Gastrocnemius medialis (tissue), 4 donors: ENCODE results near the gene CMTM5. TPM values are rescaled to one million over a fixed set of nuclear protein-coding genes. Genes with fewer than 3 reads are reported as not detected.

Source experiments
- ATAC-seq, 2 donors: fragments of 150-250 bp; one replicate each; pipeline ENCODE4 v1.9.1; 2016
- DNase-seq, 2 donors: peaks; one replicate each; pipeline ENCODE4 v3.0.0-alpha.2; 2019
- H3K27ac ChIP-seq, 4 donors: fragments of 200-600 bp; sonication (generic); 1 replicate in 1 of 4; 2 replicates in 3 of 4; pipeline ENCODE4 v1.5.1; 2016 to 2018; ENCODE audit warnings: mild to moderate bottlenecking in 2 of 4, moderate library complexity in 1 of 4
- H3K27me3 ChIP-seq, 3 donors: fragments of 200-600 bp; sonication (generic) in 2 of 3; 1 replicate in 1 of 3; 2 replicates in 2 of 3; pipeline versions ENCODE4 v1.5.1 to v1.6.0; 2016 to 2019; ENCODE audit warnings: mild to moderate bottlenecking in 1 of 3, moderate library complexity in 1 of 3
- H3K36me3 ChIP-seq, 2 donors: fragments of 200-600 bp; sonication (generic) in 1 of 2; one replicate each; pipeline ENCODE4 v1.5.1; 2017 to 2018
- H3K4me1 ChIP-seq, 2 donors: fragments of 200-600 bp; sonication (generic) in 1 of 2; one replicate each; pipeline ENCODE4 v1.5.1; 2016 to 2017; ENCODE audit warnings: mild to moderate bottlenecking in 2 of 2
- H3K4me3 ChIP-seq, 4 donors: fragments of 200-600 bp; sonication (generic) in 3 of 4; 1 replicate in 1 of 4; 2 replicates in 3 of 4; pipeline ENCODE4 v1.5.1; 2016 to 2019; ENCODE audit warnings: mild to moderate bottlenecking in 2 of 4
- H3K9me3 ChIP-seq, 3 donors: fragments of 200-600 bp; sonication (generic) in 2 of 3; 1 replicate in 1 of 3; 2 replicates in 2 of 3; pipeline ENCODE4 v1.5.1; 2016 to 2019
- POLR2A ChIP-seq, 2 donors: fragments of 450-650 bp; IDR thresholded peaks; one replicate each; pipeline ENCODE4 v1.6.1; 2017; ENCODE audit warnings: antibody characterized with exemption in 2 of 2, mild to moderate bottlenecking in 2 of 2, moderate library complexity in 2 of 2
- in situ Hi-C, 4 donors: fragments of 200-750 bp; cut with MboI; loops; one replicate each; pipeline versions ENCODE4 v1.15.0 to v1.8.0; 2017; ENCODE audit warnings: low sequenced_read_pairs in 4 of 4
- intact Hi-C: fragments of 100-400 bp; cut with DNase I; formaldehyde crosslinking; loops from one replicate; pipeline ENCODE4 v1.15.1; 2023; ENCODE audit warnings: low total_unique reads
- total RNA-seq, 4 donors: library from RNA; depleted of rRNA; stranded (reverse); fragments of >200 nt; gene quantifications; one replicate each; pipeline versions ENCODE4 v1.1.0 to v1.2.3, GENCODE V29; 2016
- TF ChIP-seq, protein P1 (sequence below), 5 experiments: fragments of 450-650 bp in 3 of 5; fragments of 200-600 bp in 2 of 5; sonication (generic) in 2 of 5; IDR thresholded peaks in 4 of 5; conservative IDR thresholded peaks in 1 of 5; 1 replicate in 4 of 5; 2 replicates in 1 of 5; pipeline ENCODE4 v1.5.1; 2016 to 2019; ENCODE audit warnings: antibody characterized with exemption in 5 of 5, mild to moderate bottlenecking in 3 of 5, moderate library complexity in 3 of 5

Gene CMTM5
- total RNA-seq, 4 donors from 2014 or later, result 1.7 TPM; not detected in 3

DNA sequence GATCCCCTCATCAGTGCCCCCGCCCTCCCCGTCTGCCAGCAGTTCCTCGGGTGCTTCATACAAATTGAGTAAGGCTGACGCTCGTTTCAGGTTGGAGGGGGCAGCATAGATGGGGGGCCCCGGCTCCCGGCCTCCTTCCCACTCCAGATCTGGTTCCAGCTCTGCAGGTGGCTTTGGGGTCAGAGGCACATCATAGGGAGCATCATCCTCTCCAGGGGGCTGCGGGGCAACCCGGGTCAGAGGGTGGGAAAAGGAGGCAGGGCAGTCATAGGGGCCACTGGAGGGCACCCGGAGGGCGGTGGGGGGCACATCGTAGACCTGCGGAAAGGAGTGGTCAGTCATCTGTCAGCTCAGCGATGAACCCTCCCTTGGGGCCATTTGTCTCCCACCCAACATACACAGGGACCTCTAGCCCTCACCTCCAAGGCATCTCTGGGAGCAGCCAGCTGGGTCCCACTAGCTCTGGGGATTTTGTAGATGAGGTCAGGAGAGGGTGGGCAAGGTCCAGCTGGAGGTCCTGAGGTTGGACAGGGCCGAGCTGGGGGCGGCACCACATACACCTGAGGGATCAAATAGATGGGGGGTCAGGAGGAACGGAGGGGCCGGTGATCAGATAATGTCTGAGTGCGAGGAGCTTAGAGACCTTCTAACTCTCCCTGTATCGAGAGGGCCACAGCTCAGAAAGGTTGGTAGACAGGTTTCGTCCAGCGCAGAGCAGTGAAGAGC is 17.0 kb upstream of the CMTM5 start:
- intact Hi-C loops (no loop called here), in situ Hi-C loops (no loop called here)
- no peaks in the 10 kb centered on the region for H3K36me3 ChIP-seq
- DNase-seq, result no peak
- H3K9me3 ChIP-seq, result no peaks in the 10 kb centered on the region
- H3K27ac ChIP-seq, result no peak overlapping the region
- H3K4me1 ChIP-seq, result no peaks in the 10 kb centered on the region
- TF ChIP-seq, protein P1, sequence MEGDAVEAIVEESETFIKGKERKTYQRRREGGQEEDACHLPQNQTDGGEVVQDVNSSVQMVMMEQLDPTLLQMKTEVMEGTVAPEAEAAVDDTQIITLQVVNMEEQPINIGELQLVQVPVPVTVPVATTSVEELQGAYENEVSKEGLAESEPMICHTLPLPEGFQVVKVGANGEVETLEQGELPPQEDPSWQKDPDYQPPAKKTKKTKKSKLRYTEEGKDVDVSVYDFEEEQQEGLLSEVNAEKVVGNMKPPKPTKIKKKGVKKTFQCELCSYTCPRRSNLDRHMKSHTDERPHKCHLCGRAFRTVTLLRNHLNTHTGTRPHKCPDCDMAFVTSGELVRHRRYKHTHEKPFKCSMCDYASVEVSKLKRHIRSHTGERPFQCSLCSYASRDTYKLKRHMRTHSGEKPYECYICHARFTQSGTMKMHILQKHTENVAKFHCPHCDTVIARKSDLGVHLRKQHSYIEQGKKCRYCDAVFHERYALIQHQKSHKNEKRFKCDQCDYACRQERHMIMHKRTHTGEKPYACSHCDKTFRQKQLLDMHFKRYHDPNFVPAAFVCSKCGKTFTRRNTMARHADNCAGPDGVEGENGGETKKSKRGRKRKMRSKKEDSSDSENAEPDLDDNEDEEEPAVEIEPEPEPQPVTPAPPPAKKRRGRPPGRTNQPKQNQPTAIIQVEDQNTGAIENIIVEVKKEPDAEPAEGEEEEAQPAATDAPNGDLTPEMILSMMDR (IDR thresholded peaks at IDR 0.05 in 4 of 5, conservative IDR thresholded peaks at IDR 0.05 in 1 of 5), result no peak
- TF ChIP-seq POLR2A (IDR thresholded peaks at IDR 0.05), result no peak
- ATAC-seq, result no peak
- H3K4me3 ChIP-seq, result no peak overlapping the region
- H3K27me3 ChIP-seq, result peaks cover 7 to 12% (median 11%) of the 10 kb centered on the region in 3 donors

DNA sequence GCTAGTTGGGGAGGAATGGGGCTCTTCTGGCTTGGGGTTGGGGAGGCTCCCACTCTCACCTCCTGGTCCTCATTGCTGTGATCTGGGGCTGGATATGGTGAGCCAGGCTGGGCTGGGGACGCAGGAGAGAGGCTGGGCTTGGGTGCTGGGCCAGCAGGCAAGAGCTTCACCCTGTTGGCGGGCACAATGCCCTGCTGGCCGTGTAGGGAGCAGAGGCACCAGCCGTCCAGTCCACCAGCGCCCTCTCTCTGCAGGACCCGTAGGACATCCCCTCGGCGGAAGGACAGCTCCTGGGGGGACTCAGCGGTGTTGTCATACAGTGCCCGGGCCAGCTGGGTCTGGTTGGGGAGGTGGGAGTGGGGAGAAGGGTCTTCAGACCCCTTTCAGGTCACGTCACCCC is 16.4 kb upstream of the CMTM5 start:
- intact Hi-C loops (no loop called here), in situ Hi-C loops (no loop called here)
- Histone ChIP-seq H3K27me3 (peaks cover 8 to 16% (median 13%) of the 10 kb centered on the region in 3 donors), H3K27ac (no peak overlapping the region), H3K4me3 (no peak overlapping the region), H3K36me3 (no peaks in the 10 kb centered on the region), H3K9me3 (no peaks in the 10 kb centered on the region), H3K4me1 (peaks cover 0 to 3% of the 10 kb centered on the region in 2 donors)
- TF ChIP-seq POLR2A (IDR thresholded peaks at IDR 0.05), result no peak
- TF ChIP-seq, protein P1 (IDR thresholded peaks at IDR 0.05 in 4 of 5, conservative IDR thresholded peaks at IDR 0.05 in 1 of 5), result no peak
- no peak for DNase-seq
- no peak for ATAC-seq

GRCh38 chr14:23361320-23361719 is 15.5 kb upstream of the CMTM5 start:
- no peak for TF ChIP-seq POLR2A (IDR thresholded peaks at IDR 0.05)
- TF ChIP-seq, protein P1 (IDR thresholded peaks at IDR 0.05 in 4 of 5, conservative IDR thresholded peaks at IDR 0.05 in 1 of 5), result no peak
- no peak for ATAC-seq
- DNase-seq, result no peak
- no peaks in the 10 kb centered on the region for H3K9me3 ChIP-seq
- H3K27ac ChIP-seq, result no peak overlapping the region
- H3K36me3 ChIP-seq, result no peaks in the 10 kb centered on the region
- intact Hi-C loops, result no loop called here
- in situ Hi-C loops, result no loop called here
- no peak overlapping the region for H3K4me3 ChIP-seq
- peaks cover 0 to 4% of the 10 kb centered on the region in 2 donors for H3K4me1 ChIP-seq
- peaks cover 13 to 20% (median 17%) of the 10 kb centered on the region in 3 donors for H3K27me3 ChIP-seq

DNA sequence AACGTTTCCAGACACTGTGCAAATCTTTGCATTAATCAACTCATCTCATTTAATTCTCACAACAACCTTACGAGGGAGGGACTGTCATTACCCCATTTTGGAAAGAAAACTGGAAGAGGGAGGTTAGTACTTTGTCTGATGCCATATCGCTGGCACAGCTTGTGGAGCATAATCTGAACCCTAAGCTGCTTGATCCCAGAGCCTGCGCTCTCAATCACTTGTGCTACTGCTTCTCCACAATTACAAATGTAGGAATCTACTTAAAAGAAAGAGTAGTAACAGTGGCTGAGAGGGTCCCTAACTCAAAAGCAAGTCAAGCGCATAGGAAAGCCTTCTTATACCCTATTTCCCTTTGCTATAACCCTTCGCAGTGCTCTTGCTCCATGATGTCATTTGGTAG is 15.1 kb upstream of the CMTM5 start:
- Histone ChIP-seq H3K27ac (no peak overlapping the region), H3K9me3 (no peaks in the 10 kb centered on the region), H3K27me3 (peaks cover 13 to 20% (median 17%) of the 10 kb centered on the region in 3 donors), H3K4me1 (peaks cover 0 to 4% of the 10 kb centered on the region in 2 donors), H3K36me3 (no peaks in the 10 kb centered on the region), H3K4me3 (no peak overlapping the region)
- intact Hi-C loops (no loop called here), in situ Hi-C loops (no loop called here)
- DNase-seq, result no peak
- TF ChIP-seq POLR2A (IDR thresholded peaks at IDR 0.05), result no peak
- ATAC-seq, result no peak

DNA sequence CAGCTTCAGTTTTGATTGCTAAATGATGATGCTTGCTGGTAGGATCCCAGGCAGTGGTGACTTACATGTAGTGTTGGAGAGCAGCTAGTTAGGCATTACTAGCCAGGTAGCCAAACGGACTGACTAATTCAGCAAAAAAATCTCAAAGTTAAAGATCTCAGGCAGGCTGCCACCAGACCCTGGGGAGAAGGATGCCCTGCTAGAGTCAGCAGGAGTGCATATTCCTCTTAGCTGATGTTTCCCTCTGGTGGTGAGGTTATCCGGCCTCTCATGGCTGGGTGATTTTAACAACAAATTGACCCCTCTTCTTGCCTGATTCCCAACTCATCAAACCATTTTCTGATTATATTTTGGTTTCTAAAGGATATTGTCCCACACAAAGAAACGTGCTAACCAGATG is 14.6 kb upstream of the CMTM5 start:
- in situ Hi-C loops, result no loop called here
- no peaks in the 10 kb centered on the region for H3K9me3 ChIP-seq
- intact Hi-C loops, result no loop called here
- TF ChIP-seq POLR2A (IDR thresholded peaks at IDR 0.05), result no peak
- TF ChIP-seq, protein P1 (IDR thresholded peaks at IDR 0.05 in 4 of 5, conservative IDR thresholded peaks at IDR 0.05 in 1 of 5), result no peak
- no peak overlapping the region for H3K4me3 ChIP-seq
- peaks cover 13 to 20% (median 17%) of the 10 kb centered on the region in 3 donors for H3K27me3 ChIP-seq
- DNase-seq (no peak), ATAC-seq (no peak)
- no peaks in the 10 kb centered on the region for H3K36me3 ChIP-seq
- H3K4me1 ChIP-seq, result peaks cover 0 to 4% of the 10 kb centered on the region in 2 donors
- H3K27ac ChIP-seq, result no peak overlapping the region
